NCI-H146 treated with DMSO at 0.1 percent for 48 hours (cell line): ENCODE measurements around the gene ZCCHC10.
"Not testable (repeated sequence)": the region's sequence is repeated elsewhere in the genome, so short reads cannot be mapped to it uniquely, and the experiment has no call there.

Experiments used
- DNase-seq: peaks from one replicate; lab custom pipeline; 2025; ENCODE audit not compliant: unreplicated experiment; lab: John Stamatoyannopoulos, UW

ZCCHC10 gene

DNA sequence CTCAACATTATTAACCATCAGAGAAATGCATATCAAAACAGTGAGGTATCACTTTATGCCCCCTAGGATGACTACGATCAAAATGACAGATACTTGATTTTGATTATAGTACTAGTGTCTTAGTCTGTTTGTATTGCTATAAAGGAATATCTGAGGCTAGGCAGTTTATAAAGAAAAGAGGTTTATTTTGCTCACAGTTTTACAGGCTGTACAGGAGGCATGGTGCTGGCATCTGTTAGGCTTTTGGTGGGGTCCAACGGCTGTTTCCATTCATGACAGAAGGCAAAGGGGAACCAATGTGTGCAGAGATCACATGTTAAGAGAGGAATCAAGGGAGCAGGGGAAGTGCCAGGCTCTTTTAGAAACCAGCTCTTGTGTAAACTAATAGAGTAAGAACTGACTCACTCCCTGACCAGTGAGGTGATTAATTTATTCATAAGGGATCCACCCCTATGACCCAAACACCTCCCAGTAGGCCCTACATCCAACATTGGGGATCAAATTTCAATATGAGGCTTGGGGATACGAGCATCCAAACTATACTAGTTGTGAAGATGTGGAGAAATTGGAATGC, 46.9 kb downstream of the ZCCHC10 start:
- no peak for DNase-seq

- DNase-seq: no peak
These were observed 49.5 kb downstream of the ZCCHC10 start for GRCh38 chr5:132976852-132977251.

GRCh38 chr5:132972436-132972828, 53.9 kb downstream of the ZCCHC10 start:
- not testable (repeated sequence) for DNase-seq

GRCh38 chr5:132971483-132972435, 54.6 kb downstream of the ZCCHC10 start:
- no peak for DNase-seq

GRCh38 chr5:132965120-132965519, 61.2 kb downstream of the ZCCHC10 start:
- no peak for DNase-seq

DNA sequence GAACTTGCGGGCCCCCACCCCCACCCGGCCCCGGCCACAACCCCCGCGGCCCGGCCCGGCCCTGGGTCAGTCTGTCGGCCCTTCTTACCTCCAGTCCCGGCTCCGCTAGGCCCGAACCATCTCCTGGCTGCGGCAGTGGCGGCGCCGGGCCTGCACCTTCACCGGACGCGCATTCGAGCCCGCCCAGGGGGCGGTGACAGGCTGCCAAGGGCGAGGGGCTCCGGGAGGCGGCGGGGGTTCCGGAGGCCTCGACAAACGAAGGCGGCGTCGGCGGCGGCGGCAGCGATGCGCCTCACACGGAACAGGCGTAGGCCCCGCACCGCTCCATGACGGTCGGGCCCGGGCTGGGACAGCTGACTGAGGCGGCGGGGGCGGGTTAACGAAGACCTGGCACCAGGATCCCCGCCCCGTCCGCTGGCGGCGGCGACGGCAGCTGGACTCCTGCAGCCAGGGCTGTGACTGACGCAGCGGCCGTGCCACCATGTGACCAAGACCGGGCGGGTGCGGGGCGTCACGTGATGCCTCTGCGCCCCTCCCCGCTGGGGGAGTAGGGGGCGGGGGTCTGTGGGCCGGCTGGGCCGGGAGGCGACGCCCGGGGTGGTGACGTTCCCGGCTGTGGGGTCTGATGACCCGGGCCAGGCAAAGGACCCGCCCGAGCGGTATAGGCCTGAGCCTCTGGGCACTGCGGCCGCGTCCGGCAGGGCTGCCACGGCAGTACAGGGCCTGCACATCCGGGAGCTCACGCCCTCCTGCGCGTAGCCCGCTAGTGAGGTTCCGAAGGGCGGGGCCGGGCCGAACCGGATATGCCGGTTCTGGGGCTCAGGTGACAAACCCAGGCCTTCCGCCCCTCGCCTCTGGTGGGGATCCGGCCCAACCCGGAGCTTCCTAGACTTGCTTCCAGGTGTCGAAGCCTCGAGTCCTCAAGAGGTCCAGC, 62.9 kb downstream of the ZCCHC10 start, which contains the start of gene AFF4:
TSS of gene AFF4 (minus strand) at position 464 of the 934 bp plus-strand sequence. CDS start 26,445 bp downstream, outside the sequence.
- DNase-seq: peak; percentile 67

DNA sequence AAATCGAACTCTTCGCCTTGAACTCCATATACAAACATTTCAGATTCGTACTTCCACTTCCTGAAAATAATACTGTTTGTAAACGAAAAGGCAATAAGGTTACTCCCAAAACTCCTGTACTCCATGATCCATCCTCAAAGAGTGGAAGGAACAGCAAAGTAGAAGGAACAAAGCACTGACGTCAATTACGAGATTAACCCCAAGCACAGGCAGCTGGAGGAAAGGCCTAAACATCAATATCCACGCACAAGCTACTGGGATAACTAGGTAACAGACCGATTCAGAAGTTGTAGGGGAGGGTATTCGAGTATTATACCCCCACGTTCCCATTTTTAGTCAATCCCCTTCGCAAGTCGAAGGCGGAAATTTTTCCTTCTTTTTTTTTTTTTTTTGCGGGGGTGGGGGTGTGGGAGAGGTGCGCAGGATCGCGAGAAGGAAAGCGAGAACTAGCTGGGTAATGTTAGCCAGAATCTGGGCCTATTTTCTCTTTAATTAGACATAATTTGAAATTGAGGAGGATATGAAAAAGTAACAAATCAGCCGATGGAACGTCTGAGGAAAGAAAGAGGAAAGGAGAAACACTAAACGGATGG, 63.8 kb downstream of the ZCCHC10 start:
- DNase-seq: peak; percentile 26

DNA sequence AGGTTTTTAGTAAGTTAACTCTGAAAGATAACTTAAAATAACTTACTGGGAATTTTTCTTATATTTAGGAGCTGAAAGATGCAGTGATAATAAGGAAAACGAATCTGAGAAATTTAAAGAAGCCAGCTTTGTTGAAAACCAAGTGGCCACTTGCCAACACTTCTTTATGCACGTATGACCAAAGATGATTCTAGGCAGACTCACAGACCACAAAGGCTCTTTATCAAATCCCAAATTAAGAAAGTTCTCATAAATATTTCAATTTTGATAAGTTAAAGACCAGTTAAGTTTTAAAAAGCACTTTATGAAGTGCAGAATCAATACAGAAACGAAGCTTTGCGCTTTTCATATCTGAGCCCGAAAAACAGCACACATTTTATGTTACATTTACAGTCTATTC, 64.5 kb downstream of the ZCCHC10 start:
- DNase-seq: no peak

DNA sequence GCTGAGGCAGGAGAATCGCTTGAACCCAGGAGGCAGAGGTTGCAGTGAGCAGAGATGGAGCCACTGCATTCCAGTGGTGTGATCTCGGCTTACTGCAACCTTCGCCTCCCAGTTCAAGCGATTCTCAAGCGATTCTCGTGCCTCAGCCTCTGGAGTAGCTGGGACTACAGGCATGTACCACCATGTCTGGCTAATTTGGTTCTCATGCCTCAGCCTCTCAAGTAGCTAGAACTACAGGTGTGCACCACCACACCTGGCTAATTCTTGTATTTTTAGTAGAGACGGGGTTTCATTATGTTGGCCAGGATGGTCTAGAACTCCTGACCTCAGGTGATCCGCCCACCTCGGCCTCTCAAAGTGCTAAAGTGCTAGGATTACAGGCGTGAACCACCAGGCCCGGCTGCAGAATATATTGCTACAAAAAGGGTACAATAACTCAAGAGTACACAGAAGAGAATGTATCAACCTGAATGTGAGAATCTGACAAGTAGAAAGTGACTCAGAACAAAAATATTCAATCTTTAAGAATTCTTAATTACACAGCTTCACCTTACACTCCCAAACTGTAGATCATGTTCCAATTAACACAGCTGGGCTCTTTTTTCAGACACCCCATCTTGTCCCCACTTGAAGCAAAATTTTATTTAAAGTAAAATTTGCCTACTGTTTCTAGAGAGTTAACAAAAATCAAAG, 65.1 kb downstream of the ZCCHC10 start:
- not testable (repeated sequence) for DNase-seq

DNA sequence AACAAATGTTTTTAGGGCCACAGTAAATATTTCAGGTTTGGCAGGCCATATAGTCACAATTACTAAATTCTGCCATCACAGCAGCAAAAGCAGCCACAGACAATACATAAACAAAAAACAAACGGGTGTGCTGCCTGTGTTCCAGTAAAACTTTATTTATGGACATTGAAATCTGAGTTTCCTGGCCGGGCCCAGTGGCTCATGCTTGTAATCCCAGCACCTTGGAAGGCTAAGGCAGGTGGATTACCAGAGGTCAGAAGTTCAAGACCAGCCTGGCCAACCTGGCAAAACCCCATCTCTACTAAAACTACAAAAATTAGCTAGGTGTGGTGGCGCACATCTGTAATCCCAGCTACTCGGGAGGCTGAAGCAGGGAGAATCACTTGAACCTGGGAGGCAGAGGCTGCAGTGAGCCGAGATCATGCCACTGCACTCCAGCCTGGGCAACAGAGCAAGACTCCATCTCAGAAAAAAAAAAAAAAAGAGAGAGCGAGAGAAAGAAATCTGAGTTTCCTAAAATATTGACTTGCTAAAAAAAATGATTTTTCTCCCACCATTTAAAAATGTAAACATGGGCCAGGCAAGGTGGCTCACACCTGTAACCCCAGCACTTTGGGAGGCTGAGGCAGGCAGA, 70.1 kb downstream of the ZCCHC10 start:
- DNase-seq: not testable (repeated sequence)

DNA sequence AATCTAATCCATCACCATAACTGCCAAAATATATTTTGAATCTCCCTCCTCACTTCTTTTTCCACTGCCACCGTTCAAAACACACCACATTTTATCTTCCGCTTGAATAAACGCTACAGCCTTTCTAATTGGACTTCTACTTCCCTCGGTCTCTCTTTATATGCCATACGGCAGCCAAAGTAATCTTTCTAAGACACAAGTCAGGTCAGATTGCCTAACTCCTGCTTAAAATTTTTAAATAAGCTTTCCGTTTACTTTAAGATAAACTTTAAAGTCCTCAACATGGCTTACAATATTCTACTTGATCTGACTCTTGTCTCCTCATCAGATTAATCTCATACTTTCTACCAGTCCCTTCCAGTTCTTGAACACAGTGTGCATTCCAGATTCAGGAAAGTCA, 72.6 kb downstream of the ZCCHC10 start:
- DNase-seq: no peak

- DNase-seq: no peak
These were observed 73.5 kb downstream of the ZCCHC10 start for GRCh38 chr5:132952829-132953228.

DNA sequence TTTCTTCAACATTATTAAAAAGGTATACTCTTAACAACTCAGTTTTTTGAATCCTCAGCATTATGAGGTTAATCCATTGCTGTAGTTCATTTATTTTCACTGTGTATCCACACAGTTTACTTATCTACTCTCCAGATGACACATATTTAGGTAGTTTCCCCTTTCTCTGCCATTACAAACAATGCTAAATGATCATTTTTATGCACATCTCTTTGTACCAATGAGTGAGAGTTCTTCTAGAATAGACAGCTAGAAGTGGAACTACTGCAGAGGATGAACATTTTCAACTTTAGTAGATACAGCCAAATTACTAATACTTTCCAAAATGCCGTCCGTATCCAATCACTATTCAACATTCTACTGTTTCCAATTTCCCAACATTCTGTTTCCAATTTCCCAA, 74.5 kb downstream of the ZCCHC10 start:
- no peak for DNase-seq

GRCh38 chr5:132949136-132949535, 77.2 kb downstream of the ZCCHC10 start:
- no peak for DNase-seq

GRCh38 chr5:132947671-132948070, 78.7 kb downstream of the ZCCHC10 start:
- DNase-seq: no peak
